Testis (tissue), 2 donors: Measurements from ENCODE around the gene NUBP2.

Source experiments
- CTCF ChIP-seq, 3 experiments: fragments of 450-650 bp in 2 of 3; fragments of 200-600 bp in 1 of 3; sonication (generic) in 1 of 3; IDR thresholded peaks; one replicate each; pipeline ENCODE4 v1.5.1; 2016 to 2019; ENCODE audit warnings: antibody characterized with exemption in 3 of 3, mild to moderate bottlenecking in 2 of 3, moderate library complexity in 1 of 3
- POLR2A ChIP-seq: fragments of 450-650 bp; IDR thresholded peaks from one replicate; pipeline ENCODE4 v1.6.1; 2017; ENCODE audit warnings: antibody characterized with exemption, mild to moderate bottlenecking, moderate library complexity

GRCh38 chr16:1747934-1748333, 34.8 kb upstream of the NUBP2 start:
- TF ChIP-seq POLR2A (no peak), CTCF (IDR thresholded peaks at IDR 0.05) (no peak)
